WTC11 (cell line): ENCODE measurements around the gene CCNF. TPM values are rescaled to one million over a fixed set of nuclear protein-coding genes. Genes with fewer than 3 reads are reported as not detected.

Experiments used
- AFF4 ChIP-seq: sonication (generic); formaldehyde crosslinking; IDR thresholded peaks from 2 replicates; pipeline ENCODE4 v1.8.1; 2023; ENCODE audit warnings: mild to moderate bottlenecking, missing genetic modification reagents, borderline replicate concordance
- ATF1 ChIP-seq: sonication (generic); formaldehyde crosslinking; IDR thresholded peaks from 2 replicates; pipeline ENCODE4 v1.8.1; 2023; ENCODE audit warnings: mild to moderate bottlenecking, moderate library complexity, missing genetic modification reagents
- CREB1 ChIP-seq: sonication (generic); formaldehyde crosslinking; IDR thresholded peaks from 2 replicates; pipeline ENCODE4 v1.8.0; 2023; ENCODE audit warnings: mild to moderate bottlenecking, missing genetic modification reagents
- ELF4 ChIP-seq: sonication (generic); formaldehyde crosslinking; IDR thresholded peaks from 2 replicates; pipeline ENCODE4 v1.8.1; 2022; ENCODE audit warnings: low read depth, mild to moderate bottlenecking, moderate library complexity, missing genetic modification reagents
- FOXJ3 ChIP-seq: sonication (generic); formaldehyde crosslinking; IDR thresholded peaks from 2 replicates; pipeline ENCODE4 v1.9.0; 2021; ENCODE audit warnings: missing genetic modification reagents, mild to moderate bottlenecking, borderline replicate concordance
- HMGXB4 ChIP-seq: sonication (generic); formaldehyde crosslinking; IDR thresholded peaks from 2 replicates; pipeline ENCODE4 v1.8.1; 2023; ENCODE audit warnings: mild to moderate bottlenecking, moderate library complexity, missing genetic modification reagents
- IRF2 ChIP-seq: sonication (generic); formaldehyde crosslinking; IDR thresholded peaks from 2 replicates; pipeline ENCODE4 v1.8.0; 2022; ENCODE audit warnings: low read depth, missing genetic modification reagents, borderline replicate concordance
- MAX ChIP-seq: sonication (generic); formaldehyde crosslinking; IDR thresholded peaks from 2 replicates; pipeline ENCODE4 v1.8.0; 2022; ENCODE audit warnings: mild to moderate bottlenecking, missing genetic modification reagents
- NFE2L1 ChIP-seq: sonication (generic); formaldehyde crosslinking; IDR thresholded peaks from 2 replicates; pipeline ENCODE4 v1.8.1; 2023; ENCODE audit warnings: missing genetic modification reagents
- NFYB ChIP-seq: sonication (generic); formaldehyde crosslinking; conservative IDR thresholded peaks from 2 replicates; pipeline ENCODE4 v1.8.0; 2022; ENCODE audit warnings: low read depth, missing genetic modification reagents
- NR1H2 ChIP-seq: sonication (generic); formaldehyde crosslinking; IDR thresholded peaks from 2 replicates; pipeline ENCODE4 v1.9.0; 2021; ENCODE audit warnings: mild to moderate bottlenecking, moderate library complexity, missing genetic modification reagents
- RELA ChIP-seq: sonication (generic); formaldehyde crosslinking; IDR thresholded peaks from 2 replicates; pipeline ENCODE4 v1.8.1; 2022; ENCODE audit warnings: missing genetic modification reagents, mild to moderate bottlenecking, borderline replicate concordance
- SMAD3 ChIP-seq: sonication (generic); formaldehyde crosslinking; IDR thresholded peaks from 2 replicates; pipeline ENCODE4 v1.8.0; 2022; ENCODE audit warnings: missing genetic modification reagents, mild to moderate bottlenecking, borderline replicate concordance
- SOX15 ChIP-seq: fragments of 250-450 bp; sonication (Bioruptor Pico); IDR thresholded peaks from 2 replicates; pipeline ENCODE4 v1.9.0; 2021; ENCODE audit warnings: mild to moderate bottlenecking
- TCF7 ChIP-seq: sonication (generic); formaldehyde crosslinking; IDR thresholded peaks from 2 replicates; pipeline ENCODE4 v1.8.0; 2022; ENCODE audit warnings: mild to moderate bottlenecking, low read depth, missing genetic modification reagents, moderate library complexity
- TEAD1 ChIP-seq: sonication (generic); formaldehyde crosslinking; IDR thresholded peaks from 2 replicates; pipeline ENCODE4 v1.8.0; 2022; ENCODE audit warnings: mild to moderate bottlenecking, missing genetic modification reagents
- ZNF671 ChIP-seq: fragments of 250-450 bp; sonication (Bioruptor Pico); IDR thresholded peaks from 2 replicates; pipeline ENCODE4 v1.8.0; 2021; ENCODE audit warnings: mild to moderate bottlenecking
- total RNA-seq: library from RNA; stranded (reverse); gene quantifications from 3 replicates; pipeline ENCODE4 v1.2.3, GENCODE V29; 2021
- TF ChIP-seq, protein P1 (sequence below): sonication (generic); formaldehyde crosslinking; IDR thresholded peaks from 2 replicates; pipeline ENCODE4 v1.8.0; 2022; ENCODE audit warnings: missing genetic modification reagents
- TF ChIP-seq, protein P2 (sequence below): fragments of 250-450 bp; sonication (Bioruptor Pico); IDR thresholded peaks from 2 replicates; pipeline ENCODE4 v1.9.0; 2021; ENCODE audit warnings: mild to moderate bottlenecking
- TF ChIP-seq, protein P3 (sequence below): fragments of 250-450 bp; sonication (Bioruptor Pico); IDR thresholded peaks from 2 replicates; pipeline ENCODE4 v1.9.0; 2021; ENCODE audit warnings: mild to moderate bottlenecking, borderline replicate concordance

Gene CCNF
- total RNA-seq, 1 experiment from 2014 or later = 65.7 TPM

- TF ChIP-seq AFF4 (CRISPR knock-in tag) (no peak; the same call in 1 of the 2 replicates), NR1H2 (CRISPR knock-in tag) (peak; percentile 23; the same call in 1 of the 2 replicates), IRF2 (CRISPR knock-in tag) (no peak), ATF1 (CRISPR knock-in tag) (no peak; the same call in 1 of the 2 replicates), TCF7 (CRISPR knock-in tag) (0 out of 2 replicates have a peak, but pooled peaks have one; percentile 20), NFE2L1 (CRISPR knock-in tag) (0 out of 2 replicates have a peak, but pooled peaks have one; percentile 65), NFYB (CRISPR knock-in tag) (peak; percentile 90), CREB1 (CRISPR knock-in tag) (peak; percentile 88; the same call in 1 of the 2 replicates), SMAD3 (CRISPR knock-in tag) (no peak; the same call in 1 of the 2 replicates), MAX (CRISPR knock-in tag) (peak; percentile 99), FOXJ3 (CRISPR knock-in tag) (no peak), SOX15 (CRISPR knock-in tag) (no peak), ZNF671 (CRISPR knock-in tag) (no peak), ELF4 (CRISPR knock-in tag) (peak; percentile 95; the same call in 1 of the 2 replicates), TEAD1 (CRISPR knock-in tag) (peak; percentile 89), HMGXB4 (CRISPR knock-in tag) (no peak; the same call in 1 of the 2 replicates), RELA (no peak)
- TF ChIP-seq, protein P1, sequence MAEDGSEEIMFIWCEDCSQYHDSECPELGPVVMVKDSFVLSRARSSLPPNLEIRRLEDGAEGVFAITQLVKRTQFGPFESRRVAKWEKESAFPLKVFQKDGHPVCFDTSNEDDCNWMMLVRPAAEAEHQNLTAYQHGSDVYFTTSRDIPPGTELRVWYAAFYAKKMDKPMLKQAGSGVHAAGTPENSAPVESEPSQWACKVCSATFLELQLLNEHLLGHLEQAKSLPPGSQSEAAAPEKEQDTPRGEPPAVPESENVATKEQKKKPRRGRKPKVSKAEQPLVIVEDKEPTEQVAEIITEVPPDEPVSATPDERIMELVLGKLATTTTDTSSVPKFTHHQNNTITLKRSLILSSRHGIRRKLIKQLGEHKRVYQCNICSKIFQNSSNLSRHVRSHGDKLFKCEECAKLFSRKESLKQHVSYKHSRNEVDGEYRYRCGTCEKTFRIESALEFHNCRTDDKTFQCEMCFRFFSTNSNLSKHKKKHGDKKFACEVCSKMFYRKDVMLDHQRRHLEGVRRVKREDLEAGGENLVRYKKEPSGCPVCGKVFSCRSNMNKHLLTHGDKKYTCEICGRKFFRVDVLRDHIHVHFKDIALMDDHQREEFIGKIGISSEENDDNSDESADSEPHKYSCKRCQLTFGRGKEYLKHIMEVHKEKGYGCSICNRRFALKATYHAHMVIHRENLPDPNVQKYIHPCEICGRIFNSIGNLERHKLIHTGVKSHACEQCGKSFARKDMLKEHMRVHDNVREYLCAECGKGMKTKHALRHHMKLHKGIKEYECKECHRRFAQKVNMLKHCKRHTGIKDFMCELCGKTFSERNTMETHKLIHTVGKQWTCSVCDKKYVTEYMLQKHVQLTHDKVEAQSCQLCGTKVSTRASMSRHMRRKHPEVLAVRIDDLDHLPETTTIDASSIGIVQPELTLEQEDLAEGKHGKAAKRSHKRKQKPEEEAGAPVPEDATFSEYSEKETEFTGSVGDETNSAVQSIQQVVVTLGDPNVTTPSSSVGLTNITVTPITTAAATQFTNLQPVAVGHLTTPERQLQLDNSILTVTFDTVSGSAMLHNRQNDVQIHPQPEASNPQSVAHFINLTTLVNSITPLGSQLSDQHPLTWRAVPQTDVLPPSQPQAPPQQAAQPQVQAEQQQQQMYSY (CRISPR knock-in tag) = peak; percentile 42; the same call in 1 of the 2 replicates
- TF ChIP-seq, protein P2, sequence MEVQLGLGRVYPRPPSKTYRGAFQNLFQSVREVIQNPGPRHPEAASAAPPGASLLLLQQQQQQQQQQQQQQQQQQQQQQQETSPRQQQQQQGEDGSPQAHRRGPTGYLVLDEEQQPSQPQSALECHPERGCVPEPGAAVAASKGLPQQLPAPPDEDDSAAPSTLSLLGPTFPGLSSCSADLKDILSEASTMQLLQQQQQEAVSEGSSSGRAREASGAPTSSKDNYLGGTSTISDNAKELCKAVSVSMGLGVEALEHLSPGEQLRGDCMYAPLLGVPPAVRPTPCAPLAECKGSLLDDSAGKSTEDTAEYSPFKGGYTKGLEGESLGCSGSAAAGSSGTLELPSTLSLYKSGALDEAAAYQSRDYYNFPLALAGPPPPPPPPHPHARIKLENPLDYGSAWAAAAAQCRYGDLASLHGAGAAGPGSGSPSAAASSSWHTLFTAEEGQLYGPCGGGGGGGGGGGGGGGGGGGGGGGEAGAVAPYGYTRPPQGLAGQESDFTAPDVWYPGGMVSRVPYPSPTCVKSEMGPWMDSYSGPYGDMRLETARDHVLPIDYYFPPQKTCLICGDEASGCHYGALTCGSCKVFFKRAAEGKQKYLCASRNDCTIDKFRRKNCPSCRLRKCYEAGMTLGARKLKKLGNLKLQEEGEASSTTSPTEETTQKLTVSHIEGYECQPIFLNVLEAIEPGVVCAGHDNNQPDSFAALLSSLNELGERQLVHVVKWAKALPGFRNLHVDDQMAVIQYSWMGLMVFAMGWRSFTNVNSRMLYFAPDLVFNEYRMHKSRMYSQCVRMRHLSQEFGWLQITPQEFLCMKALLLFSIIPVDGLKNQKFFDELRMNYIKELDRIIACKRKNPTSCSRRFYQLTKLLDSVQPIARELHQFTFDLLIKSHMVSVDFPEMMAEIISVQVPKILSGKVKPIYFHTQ (CRISPR knock-in tag) = no peak
- TF ChIP-seq, protein P3, sequence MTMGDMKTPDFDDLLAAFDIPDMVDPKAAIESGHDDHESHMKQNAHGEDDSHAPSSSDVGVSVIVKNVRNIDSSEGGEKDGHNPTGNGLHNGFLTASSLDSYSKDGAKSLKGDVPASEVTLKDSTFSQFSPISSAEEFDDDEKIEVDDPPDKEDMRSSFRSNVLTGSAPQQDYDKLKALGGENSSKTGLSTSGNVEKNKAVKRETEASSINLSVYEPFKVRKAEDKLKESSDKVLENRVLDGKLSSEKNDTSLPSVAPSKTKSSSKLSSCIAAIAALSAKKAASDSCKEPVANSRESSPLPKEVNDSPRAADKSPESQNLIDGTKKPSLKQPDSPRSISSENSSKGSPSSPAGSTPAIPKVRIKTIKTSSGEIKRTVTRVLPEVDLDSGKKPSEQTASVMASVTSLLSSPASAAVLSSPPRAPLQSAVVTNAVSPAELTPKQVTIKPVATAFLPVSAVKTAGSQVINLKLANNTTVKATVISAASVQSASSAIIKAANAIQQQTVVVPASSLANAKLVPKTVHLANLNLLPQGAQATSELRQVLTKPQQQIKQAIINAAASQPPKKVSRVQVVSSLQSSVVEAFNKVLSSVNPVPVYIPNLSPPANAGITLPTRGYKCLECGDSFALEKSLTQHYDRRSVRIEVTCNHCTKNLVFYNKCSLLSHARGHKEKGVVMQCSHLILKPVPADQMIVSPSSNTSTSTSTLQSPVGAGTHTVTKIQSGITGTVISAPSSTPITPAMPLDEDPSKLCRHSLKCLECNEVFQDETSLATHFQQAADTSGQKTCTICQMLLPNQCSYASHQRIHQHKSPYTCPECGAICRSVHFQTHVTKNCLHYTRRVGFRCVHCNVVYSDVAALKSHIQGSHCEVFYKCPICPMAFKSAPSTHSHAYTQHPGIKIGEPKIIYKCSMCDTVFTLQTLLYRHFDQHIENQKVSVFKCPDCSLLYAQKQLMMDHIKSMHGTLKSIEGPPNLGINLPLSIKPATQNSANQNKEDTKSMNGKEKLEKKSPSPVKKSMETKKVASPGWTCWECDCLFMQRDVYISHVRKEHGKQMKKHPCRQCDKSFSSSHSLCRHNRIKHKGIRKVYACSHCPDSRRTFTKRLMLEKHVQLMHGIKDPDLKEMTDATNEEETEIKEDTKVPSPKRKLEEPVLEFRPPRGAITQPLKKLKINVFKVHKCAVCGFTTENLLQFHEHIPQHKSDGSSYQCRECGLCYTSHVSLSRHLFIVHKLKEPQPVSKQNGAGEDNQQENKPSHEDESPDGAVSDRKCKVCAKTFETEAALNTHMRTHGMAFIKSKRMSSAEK (CRISPR knock-in tag) = no peak
Measured at GRCh38 chr16:2429034-2429770, at the start of gene CCNF (continued).
